Occipital lobe (tissue), 2 donors: ENCODE measurements around the gene GAPDHS. TPM values are rescaled to one million over a fixed set of nuclear protein-coding genes. Genes with fewer than 3 reads are reported as not detected.

Experiments
- DNase-seq: peaks from one replicate; lab custom pipeline; 2025; lab: John Stamatoyannopoulos, UW
- total RNA-seq: library from RNA; depleted of rRNA; stranded (reverse); fragments of >200 nt; gene quantifications from one replicate; pipeline ENCODE4 v1.2.3, GENCODE V29; 2014

GAPDHS gene
- total RNA-seq, 1 donor from 2014 or later = not detected

- DNase-seq = no peak
Observed at GRCh38 chr19:35556846-35557538, 23.7 kb downstream of the GAPDHS start.

- no peak for DNase-seq
Observed at GRCh38 chr19:35557539-35558399, 24.5 kb downstream of the GAPDHS start.

- DNase-seq = no peak
Observed at GRCh38 chr19:35558400-35559280, 25.4 kb downstream of the GAPDHS start.

DNA sequence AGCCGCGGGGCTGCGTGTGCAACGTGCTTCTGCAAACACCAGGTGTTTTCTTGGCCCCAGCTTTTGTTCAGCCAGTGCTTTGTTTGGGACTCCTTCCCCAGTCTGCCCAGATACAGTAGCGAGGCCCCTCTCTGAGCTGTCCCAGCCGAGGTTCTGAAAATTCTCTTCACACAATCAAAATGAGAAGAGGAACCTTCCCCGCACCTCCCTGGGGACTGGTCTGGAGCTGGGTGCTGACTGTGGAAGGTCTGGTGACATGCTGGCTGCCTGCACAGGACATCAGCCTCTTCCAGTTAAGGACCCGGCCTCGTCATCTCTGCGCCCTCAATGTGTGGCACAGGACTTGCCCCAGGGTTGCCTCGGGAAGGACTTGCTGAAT, 26.0 kb downstream of the GAPDHS start:
- DNase-seq = no peak

DNA sequence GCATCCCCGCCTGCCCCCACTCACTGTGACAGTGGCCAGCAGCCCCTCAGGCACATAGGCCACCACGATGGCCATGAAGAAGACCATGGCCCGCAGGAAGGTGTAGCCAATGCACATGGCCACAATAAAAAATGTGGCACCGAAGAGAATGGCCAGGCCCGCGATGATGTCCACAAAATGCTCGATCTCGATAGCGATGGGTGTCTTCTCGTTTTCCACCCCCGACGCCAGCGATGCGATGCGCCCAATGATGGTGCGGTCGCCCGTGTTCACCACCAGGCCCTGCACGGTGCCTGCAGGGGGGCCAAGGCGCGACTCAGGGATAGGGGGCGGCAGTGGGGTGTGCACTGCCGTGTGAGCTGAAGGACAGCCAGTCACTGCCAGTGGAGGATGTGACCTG, 26.5 kb downstream of the GAPDHS start:
- DNase-seq = no peak

GRCh38 chr19:35560271-35560670, 27.0 kb downstream of the GAPDHS start:
- no peak for DNase-seq

DNA sequence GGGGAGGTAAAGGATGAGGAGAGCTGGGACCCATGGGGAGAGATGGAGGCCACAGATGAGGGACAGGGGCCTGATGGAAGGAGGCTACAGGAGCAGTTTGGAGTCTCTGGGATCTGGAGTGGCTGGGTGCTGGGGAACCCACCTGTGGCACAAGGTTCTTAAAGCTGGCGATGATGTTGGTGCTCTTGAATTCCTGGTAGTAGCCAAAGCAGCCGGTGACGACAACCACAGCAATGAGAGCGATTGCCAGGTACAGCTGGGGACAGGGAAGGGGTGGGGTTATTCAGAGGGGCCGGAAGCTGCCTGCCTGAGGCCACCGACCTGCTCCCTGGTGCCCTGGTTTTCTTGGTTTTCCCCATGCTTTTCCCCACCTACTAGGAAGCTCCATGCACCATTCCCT, 27.4 kb downstream of the GAPDHS start:
- no peak for DNase-seq

DNA sequence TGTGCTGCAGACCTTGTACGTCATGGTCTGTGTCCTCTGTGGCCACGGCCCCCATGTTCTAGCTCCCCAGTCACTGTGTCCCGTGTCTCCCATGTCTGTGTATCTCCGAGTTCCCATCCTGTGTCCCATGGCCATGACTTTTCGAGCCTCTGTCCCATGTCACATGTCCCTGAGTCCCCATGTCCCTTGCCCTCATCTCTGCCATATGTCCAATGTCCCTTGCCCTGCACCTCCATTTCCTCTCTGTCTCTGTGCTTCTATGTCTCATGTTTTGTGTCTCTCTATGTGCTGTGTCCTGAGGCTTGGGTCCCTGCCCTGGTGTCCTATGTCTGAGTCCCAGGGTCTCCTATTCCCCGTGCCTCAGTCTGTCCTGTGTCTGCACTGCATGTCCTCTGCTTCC, 28.2 kb downstream of the GAPDHS start:
- DNase-seq = no peak

DNA sequence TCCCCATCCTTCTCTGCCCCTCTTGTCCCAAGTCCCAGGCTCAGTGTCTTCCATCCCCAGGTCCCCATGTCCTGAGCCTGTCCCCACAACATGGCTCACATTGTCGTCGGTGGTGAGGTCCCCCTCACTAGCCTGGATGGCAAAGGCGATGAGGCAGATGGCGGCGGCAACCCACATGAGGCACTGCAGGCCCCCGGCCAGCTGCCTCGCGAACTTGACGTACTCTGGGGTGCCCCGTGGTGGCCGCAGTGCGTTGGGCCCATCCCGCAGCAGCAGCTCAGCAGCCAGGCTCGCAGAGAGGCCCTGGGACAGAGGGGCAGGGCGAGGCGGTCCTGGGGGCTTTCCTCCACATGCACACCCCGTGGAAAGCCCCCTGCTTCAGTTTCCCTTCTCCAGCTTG, 29.1 kb downstream of the GAPDHS start:
- DNase-seq = no peak

DNA sequence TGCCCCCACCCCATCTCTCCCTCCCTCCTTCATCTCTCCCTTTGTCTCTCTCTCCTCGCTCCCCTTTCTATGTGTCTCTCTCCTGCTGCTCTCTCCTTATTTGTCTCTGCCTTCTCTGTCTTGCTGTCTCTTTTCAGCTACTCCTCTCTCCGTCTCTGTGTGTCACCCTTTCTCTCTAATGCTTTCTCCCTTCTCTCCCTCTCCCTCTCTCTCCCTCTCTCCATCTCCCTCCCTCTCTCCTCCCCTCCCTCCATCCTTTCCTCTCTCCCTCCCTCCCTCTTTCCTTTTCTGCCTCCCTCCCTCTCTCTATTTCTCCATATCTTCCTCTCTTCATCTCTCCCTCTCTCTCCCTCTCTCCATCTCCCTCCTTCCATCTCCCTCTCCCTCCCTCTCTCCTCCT, 29.5 kb downstream of the GAPDHS start:
- no peak for DNase-seq

DNA sequence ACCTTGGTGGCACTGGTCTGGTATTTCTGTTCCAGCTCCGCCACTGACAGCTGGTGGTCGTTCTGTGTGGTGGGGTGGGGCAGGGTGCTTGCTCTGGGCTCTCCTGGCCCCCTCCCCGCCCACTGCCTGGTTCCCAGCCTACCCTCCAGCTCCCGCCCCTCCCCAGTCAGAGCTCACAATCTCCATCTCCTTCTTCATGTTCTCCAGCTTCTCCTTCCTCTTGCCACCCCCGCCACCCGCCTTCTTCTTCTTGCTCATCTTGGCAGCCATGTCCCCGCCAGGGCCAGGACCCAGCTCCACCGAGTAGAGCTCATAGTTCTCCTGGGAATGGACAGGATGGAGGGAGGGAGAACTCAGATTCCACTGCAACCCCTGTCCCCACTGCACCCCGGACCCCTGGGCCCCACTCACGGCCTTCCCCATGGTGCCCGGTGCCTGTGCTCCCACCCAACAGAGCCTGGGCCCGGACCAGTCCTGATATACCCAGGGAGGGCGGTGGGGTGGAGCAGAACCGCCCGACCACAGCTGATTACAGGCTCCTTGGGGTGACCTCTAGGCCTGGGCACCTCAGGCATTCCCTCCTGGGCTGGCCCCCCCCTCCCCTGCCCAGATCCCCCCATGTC, 30.1 kb downstream of the GAPDHS start, which contains the start of gene ATP4A:
TSS of gene ATP4A (minus strand) at position 452 of the 623 bp plus-strand sequence. CDS start at position 423, 29 bp downstream.
- DNase-seq = no peak

- DNase-seq = no peak
Observed at GRCh38 chr19:35565016-35565856, 32.0 kb downstream of the GAPDHS start.

GRCh38 chr19:35566738-35567137, 33.5 kb downstream of the GAPDHS start:
- DNase-seq = no peak

DNA sequence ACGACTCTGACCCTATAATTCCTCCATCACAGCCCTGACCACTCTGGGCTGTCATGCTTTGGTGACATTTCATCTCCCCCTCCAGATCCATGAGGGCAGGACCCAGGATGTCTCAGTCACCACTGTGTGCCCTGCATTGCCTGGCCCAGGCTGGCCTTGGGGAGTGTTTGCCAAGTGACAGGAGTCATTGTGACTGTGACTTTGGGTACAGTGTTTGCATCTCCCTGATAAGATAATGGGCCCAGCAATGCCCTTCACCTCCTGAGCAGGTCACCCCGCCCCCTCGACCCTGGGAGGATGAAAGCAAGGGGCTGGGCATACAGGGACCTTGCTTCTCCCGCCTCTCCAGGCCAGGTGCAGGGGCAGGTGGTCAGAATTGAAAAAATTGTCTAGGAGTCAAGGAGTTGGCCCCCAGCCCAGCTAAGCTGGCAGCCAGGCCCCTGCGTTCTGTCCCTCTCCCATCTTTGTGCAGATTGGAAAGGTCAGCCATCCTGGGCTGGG, 36.1 kb downstream of the GAPDHS start:
- DNase-seq = no peak

DNA sequence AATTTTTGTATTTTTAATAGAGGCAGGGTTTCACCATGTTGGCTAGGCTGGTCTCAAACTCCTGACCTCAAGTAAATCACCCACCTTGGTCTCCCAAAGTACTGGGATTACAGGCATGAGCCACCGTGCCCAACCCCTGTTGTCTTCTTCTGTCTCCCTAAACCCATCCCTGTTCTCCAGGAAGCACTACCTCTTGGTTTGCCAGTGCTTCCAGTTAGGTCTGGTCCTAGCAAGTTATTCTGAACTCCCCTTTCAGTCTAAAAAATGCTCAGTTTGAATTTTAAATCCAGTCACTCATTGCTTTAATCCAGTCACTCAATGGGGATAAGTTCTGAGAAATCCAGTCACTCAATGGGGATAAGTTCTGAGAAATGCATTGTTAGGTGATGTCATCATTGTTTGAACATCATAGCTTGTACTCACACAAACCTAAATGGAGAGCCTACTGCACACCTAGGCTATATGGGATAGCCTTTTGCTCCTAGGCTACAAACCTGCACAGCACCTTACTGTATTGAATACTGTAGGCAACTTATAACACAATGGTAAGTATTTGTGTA, 38.2 kb downstream of the GAPDHS start:
- no peak for DNase-seq

- DNase-seq = no peak
Observed at GRCh38 chr19:35577918-35578317, 44.7 kb downstream of the GAPDHS start.

- no peak for DNase-seq
Observed at GRCh38 chr19:35578707-35579106, 45.5 kb downstream of the GAPDHS start.

DNA sequence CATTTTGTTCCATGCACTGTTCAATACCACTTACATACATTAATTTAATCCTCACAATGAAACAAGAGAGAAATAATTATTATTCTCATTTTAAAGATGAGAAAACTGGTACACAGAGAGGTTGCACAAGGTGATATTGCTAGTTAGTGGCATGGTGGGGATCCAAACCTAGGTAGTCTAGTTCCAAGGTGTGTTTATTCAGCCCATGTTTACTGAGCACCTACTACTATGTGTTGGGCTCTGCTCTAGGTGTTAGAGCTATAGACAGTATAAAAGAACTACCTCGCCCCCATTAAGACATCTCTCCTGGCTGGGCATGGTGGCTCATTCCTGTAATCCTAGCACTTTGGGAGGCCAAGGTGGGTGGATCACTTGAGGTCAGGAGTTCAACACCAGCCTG, 49.5 kb downstream of the GAPDHS start:
- no peak for DNase-seq

DNA sequence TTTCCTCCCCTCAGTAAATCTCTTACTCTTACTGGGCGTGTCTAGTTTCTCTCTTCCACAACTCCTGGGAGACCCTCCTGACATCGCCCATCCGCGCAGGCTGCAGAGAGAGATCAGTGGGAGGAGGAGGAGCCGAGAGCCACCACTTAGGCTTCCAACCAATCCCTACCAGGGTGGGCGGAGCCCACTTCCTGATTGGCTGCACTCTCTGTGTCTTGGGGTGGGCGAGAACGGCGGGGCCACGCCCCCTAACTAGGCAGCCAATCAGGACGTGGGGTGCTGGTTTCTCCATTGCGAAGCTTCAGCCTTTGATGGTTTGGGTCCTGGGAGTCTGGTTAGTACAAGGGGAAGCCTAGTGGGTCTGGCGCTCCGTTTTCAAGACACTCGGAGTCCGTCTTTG, 52.6 kb downstream of the GAPDHS start, which contains the start of gene PMIS2:
TSS of gene PMIS2 (plus strand) at position 326 of the 400 bp plus-strand sequence. CDS start 87 bp downstream, outside the sequence.
- DNase-seq = no peak

GRCh38 chr19:35587321-35587720, 54.1 kb downstream of the GAPDHS start:
- no peak for DNase-seq
